ENCODE data around the gene PCDHGB5.

The PCDHGB5 gene

GRCh38 chr5:141441571-141442170 is 43.9 kb downstream of the PCDHGB5 start:
- DNase-seq = no peak
